ENCODE data around the gene LRP1B.

DNA sequence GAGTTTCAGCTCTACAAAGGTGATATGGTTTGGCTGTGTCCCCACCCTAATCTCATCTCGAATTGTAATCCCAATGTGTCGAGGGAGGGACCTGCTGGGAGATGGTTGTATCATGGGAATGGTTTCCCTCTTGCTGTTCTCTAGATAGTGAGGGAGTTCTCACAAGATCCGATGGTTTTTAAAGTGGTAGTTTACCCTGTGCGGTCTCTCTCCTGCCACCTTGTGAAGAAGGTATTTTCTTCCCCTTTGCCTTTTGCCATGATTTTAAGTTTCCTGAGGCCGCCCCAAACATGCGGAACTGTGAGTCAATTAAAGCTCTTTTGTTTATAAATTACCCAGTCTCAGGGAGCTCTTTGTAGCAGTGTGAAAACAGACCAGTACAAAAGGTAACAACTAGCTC lies 306.0 kb downstream of the LRP1B start:
- TF ChIP-seq, protein P1, sequence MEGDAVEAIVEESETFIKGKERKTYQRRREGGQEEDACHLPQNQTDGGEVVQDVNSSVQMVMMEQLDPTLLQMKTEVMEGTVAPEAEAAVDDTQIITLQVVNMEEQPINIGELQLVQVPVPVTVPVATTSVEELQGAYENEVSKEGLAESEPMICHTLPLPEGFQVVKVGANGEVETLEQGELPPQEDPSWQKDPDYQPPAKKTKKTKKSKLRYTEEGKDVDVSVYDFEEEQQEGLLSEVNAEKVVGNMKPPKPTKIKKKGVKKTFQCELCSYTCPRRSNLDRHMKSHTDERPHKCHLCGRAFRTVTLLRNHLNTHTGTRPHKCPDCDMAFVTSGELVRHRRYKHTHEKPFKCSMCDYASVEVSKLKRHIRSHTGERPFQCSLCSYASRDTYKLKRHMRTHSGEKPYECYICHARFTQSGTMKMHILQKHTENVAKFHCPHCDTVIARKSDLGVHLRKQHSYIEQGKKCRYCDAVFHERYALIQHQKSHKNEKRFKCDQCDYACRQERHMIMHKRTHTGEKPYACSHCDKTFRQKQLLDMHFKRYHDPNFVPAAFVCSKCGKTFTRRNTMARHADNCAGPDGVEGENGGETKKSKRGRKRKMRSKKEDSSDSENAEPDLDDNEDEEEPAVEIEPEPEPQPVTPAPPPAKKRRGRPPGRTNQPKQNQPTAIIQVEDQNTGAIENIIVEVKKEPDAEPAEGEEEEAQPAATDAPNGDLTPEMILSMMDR (IDR thresholded peaks at IDR 0.05), result no peak
- TF ChIP-seq MEF2A (IDR thresholded peaks at IDR 0.05; ENCODE audit: borderline replicate concordance, low read depth), result no peak
- TF ChIP-seq RFX5 (IDR thresholded peaks at IDR 0.05; ENCODE audit: low read length), result no peak
- no peak for TF ChIP-seq SIN3A (IDR thresholded peaks at IDR 0.05; ENCODE audit: borderline replicate concordance, low read depth, low read length)
- TF ChIP-seq TAF1 (IDR thresholded peaks at IDR 0.05; ENCODE audit: borderline replicate concordance, low read depth, low read length), result no peak
